Lung (tissue), 12 donors: Measurements from ENCODE around the gene SLC39A3. TPM values are rescaled to one million over a fixed set of nuclear protein-coding genes. Genes with fewer than 3 reads are reported as not detected.
"Not testable (repeated sequence)": the region's sequence is repeated elsewhere in the genome, so short reads cannot be mapped to it uniquely, and the experiment has no call there.

Source experiments
- ATAC-seq: fragments of 200-7000 bp; cut with Tn5 transposase; one replicate; pipeline ENCODE4 v1.9.1; 2020; ENCODE audit warnings: moderate number of reproducible peaks; ENCODE audit not compliant: insufficient read depth, low FRiP score
- DNase-seq, 3 donors: peaks; one replicate each; pipeline ENCODE4 v3.0.0-alpha.2; 2013 to 2017
- H3K27ac ChIP-seq, 2 donors: one replicate each; pipeline ENCODE4 v1.5.1; 2013; ENCODE audit warnings: mild to moderate bottlenecking in 2 of 2, moderate library complexity in 2 of 2, control low read depth in 1 of 2, inconsistent platforms in 1 of 2, low read depth in 1 of 2, low read length in 1 of 2
- H3K27me3 ChIP-seq, 3 donors: one replicate each; pipeline ENCODE4 v1.5.1; 2013; ENCODE audit warnings: low read length in 2 of 3; ENCODE audit not compliant: control insufficient read depth in 3 of 3, insufficient read depth in 3 of 3
- H3K36me3 ChIP-seq, 4 donors: one replicate each; pipeline ENCODE4 v1.5.1; 2013; ENCODE audit warnings: low read length in 4 of 4, mild to moderate bottlenecking in 1 of 4, moderate library complexity in 1 of 4; ENCODE audit not compliant: control insufficient read depth in 4 of 4, insufficient read depth in 4 of 4
- H3K4me1 ChIP-seq, 5 donors: one replicate each; pipeline ENCODE4 v1.5.1; 2013; ENCODE audit warnings: low read length in 5 of 5, mild to moderate bottlenecking in 2 of 5, moderate library complexity in 1 of 5; ENCODE audit not compliant: control insufficient read depth in 5 of 5, insufficient read depth in 5 of 5
- H3K4me3 ChIP-seq: one replicate; pipeline ENCODE4 v1.5.1; 2013; ENCODE audit warnings: mild to moderate bottlenecking, control low read depth, moderate library complexity
- H3K9ac ChIP-seq, 2 donors: one replicate each; pipeline ENCODE4 v1.5.1; 2013; ENCODE audit warnings: low read length in 2 of 2, control low read depth in 1 of 2; ENCODE audit not compliant: insufficient read depth in 1 of 2
- H3K9me3 ChIP-seq, 4 donors: one replicate each; pipeline ENCODE4 v1.5.1; 2013; ENCODE audit warnings: low read length in 3 of 4, mild to moderate bottlenecking in 1 of 4, moderate library complexity in 1 of 4; ENCODE audit not compliant: control insufficient read depth in 4 of 4, insufficient read depth in 3 of 4
- CTCF ChIP-seq: IDR thresholded peaks from 2 replicates; pipeline ENCODE4 v1.5.1; 2012; ENCODE audit warnings: mild to moderate bottlenecking; ENCODE audit errors: control extremely low read depth, extremely low read depth
- WGBS, 2 donors: extraction: QIAGEN DNeasy Blood & Tissue Kit; methylation state at CpG; one replicate each; pipeline ENCODE4 v1.1.7; 2013; 5-methylcytosine and 5-hydroxymethylcytosine counted together
- polyA plus RNA-seq, 2 donors: library from polyadenylated mRNA; stranded (reverse); fragments of 200-250 nt; gene quantifications; one replicate each; pipeline ENCODE4 v1.2.1, GENCODE V29; 2013
- total RNA-seq, 2 donors: library from RNA; depleted of rRNA in 1 of 2; stranded (reverse); fragments of >200 nt in 1 of 2; gene quantifications; one replicate each; pipeline ENCODE4 v1.2.1, GENCODE V29; 2014 to 2021
- donor health status: control.
- donor health status: control.
- donor health status: Bipolar disorder and iron deficiency.
- donor health status: healthy.
- donor health status: DM: yes; HTN: yes; CAD: no.

SLC39A3 gene
- total and polyA plus RNA-seq, 4 donors, result 17.7 to 51.2 (median 42.0) TPM

DNA sequence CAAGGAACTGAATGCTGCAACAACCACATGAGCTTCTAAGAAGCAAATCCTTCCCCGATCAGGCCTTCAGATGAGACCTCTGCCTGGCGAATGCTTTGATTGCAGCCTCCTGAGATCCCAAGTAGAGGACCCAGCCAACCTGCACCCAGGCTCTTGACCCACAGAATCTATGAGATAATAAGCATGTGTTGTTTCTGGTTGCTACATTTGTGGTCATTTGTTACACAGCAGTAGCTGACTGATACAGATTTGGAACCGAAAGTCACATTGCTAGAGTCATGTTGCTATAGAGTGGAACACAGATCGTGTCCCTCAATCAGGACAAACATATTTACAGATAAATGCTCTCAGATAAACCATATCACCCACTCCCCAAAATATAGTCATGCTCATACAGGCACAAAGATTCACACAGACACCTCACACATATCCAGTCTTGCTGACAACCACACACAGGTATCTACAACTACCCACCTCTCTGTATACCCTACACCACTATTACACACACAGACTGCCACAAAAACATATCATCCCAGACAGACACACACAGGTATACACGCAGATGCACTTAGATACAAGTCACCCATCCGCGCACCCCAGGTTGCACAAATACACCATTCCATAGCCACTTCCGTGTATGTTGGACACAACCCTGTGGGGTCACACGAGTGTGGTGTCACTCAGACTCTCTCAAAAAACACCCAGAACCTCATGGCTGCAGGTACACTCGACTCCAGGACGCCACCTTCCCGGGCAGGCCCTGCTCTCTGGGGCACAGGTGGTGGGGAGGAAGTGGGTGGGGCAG, 24.1 kb downstream of the SLC39A3 start:
- no peak overlapping the region for H3K27ac ChIP-seq
- peaks cover 0 to 7% (median 0%) of the 10 kb centered on the region in 5 donors for H3K4me1 ChIP-seq
- no peaks in the 10 kb centered on the region for H3K36me3 ChIP-seq
- 92 to 98% methylated on average over 12 of the region's 12 CpGs for WGBS, 2 donors
- ATAC-seq (no peak), DNase-seq (no peak)
- no peak overlapping the region for H3K4me3 ChIP-seq
- H3K9me3 ChIP-seq, result peaks cover 0 to 17% (median under 1%) of the 10 kb centered on the region in 4 donors
- no peak overlapping the region for H3K9ac ChIP-seq
- H3K27me3 ChIP-seq, result peaks cover 0 to 11% (median 0%) of the 10 kb centered on the region in 3 donors
- no peak for TF ChIP-seq CTCF

- TF ChIP-seq CTCF, result no peak
- WGBS, 2 donors, result 84 to 91% methylated on average over 15 to 16 of the region's 16 CpGs
- Histone ChIP-seq H3K27me3 (peaks cover 0 to 7% (median 0%) of the 10 kb centered on the region in 3 donors), H3K4me1 (peaks cover 0 to 3% (median 0%) of the 10 kb centered on the region in 5 donors), H3K4me3 (no peak overlapping the region), H3K27ac (no peak overlapping the region), H3K36me3 (no peaks in the 10 kb centered on the region), H3K9ac (no peak overlapping the region), H3K9me3 (peaks cover 0 to 17% (median under 1%) of the 10 kb centered on the region in 4 donors)
- ATAC-seq (no peak), DNase-seq (no peak)
These were observed 25.1 kb downstream of the SLC39A3 start for GRCh38 chr19:2714531-2715269.

- peaks cover 0 to 17% (median under 1%) of the 10 kb centered on the region in 4 donors for H3K9me3 ChIP-seq
- ATAC-seq, H3K27ac ChIP-seq, DNase-seq, H3K4me3 ChIP-seq, H3K27me3 ChIP-seq, H3K9ac ChIP-seq, H3K36me3 ChIP-seq, H3K4me1 ChIP-seq: not testable (repeated sequence)
- 34 to 69% methylated on average over 1 of the region's 1 CpG for WGBS, 2 donors
These were observed 25.7 kb downstream of the SLC39A3 start for GRCh38 chr19:2714102-2714501.

GRCh38 chr19:2713170-2713569, 26.6 kb downstream of the SLC39A3 start:
- H3K27ac ChIP-seq, H3K9ac ChIP-seq, H3K27me3 ChIP-seq, DNase-seq, H3K4me3 ChIP-seq, ATAC-seq, H3K4me1 ChIP-seq, H3K36me3 ChIP-seq: not testable (repeated sequence)
- 83 to 89% methylated on average over 3 of the region's 3 CpGs for WGBS, 2 donors
- H3K9me3 ChIP-seq, result peaks cover 0 to 17% (median under 1%) of the 10 kb centered on the region in 4 donors
